Left ventricle myocardium inferior (tissue), 1 donor: ENCODE results near the gene LRRC3C. TPM values are rescaled to one million over a fixed set of nuclear protein-coding genes. Genes with fewer than 3 reads are reported as not detected.

ENCODE experiments used
- DNase-seq: peaks from one replicate; pipeline ENCODE4 v3.0.0-alpha.2; 2020
- H3K27ac ChIP-seq: fragments of 200-600 bp; replicated peaks from 2 replicates; pipeline ENCODE4 v1.8.0; 2021
- H3K27me3 ChIP-seq: fragments of 200-600 bp; 2 replicates; pipeline ENCODE4 v1.8.0; 2021; ENCODE audit warnings: low read depth
- H3K36me3 ChIP-seq: fragments of 200-600 bp; 2 replicates; pipeline ENCODE4 v1.8.0; 2021
- H3K4me1 ChIP-seq: fragments of 200-600 bp; 2 replicates; pipeline ENCODE4 v1.8.0; 2021
- H3K4me3 ChIP-seq: fragments of 200-600 bp; 2 replicates; pipeline ENCODE4 v1.8.0; 2021; ENCODE audit warnings: mild to moderate bottlenecking, moderate library complexity
- H3K9me3 ChIP-seq: fragments of 200-600 bp; replicated peaks from 2 replicates; pipeline ENCODE4 v1.8.0; 2021
- intact Hi-C: fragments of 100-400 bp; cut with micrococcal nuclease; formaldehyde crosslinking; loops from one replicate; pipeline ENCODE4 v1.11.0; 2022
- total RNA-seq: library from RNA; stranded (reverse); fragmentation: NEBNext Ultra II Directional; extraction: Animal tissue kit (Norgen Biotek cat#: 25700); gene quantifications from one replicate; pipeline ENCODE4 v1.2.1, GENCODE V29; 2021
- TF ChIP-seq, protein P1 (sequence below): fragments of 200-600 bp; IDR thresholded peaks from 2 replicates; pipeline ENCODE4 v1.8.0; 2021; ENCODE audit warnings: antibody characterized with exemption, mild to moderate bottlenecking, borderline replicate concordance
- donor health status: DM: no; HTN: yes; CAD: no; lungs with severe emphysema.

Gene LRRC3C
- total RNA-seq, 1 donor from 2014 or later: not detected

DNA sequence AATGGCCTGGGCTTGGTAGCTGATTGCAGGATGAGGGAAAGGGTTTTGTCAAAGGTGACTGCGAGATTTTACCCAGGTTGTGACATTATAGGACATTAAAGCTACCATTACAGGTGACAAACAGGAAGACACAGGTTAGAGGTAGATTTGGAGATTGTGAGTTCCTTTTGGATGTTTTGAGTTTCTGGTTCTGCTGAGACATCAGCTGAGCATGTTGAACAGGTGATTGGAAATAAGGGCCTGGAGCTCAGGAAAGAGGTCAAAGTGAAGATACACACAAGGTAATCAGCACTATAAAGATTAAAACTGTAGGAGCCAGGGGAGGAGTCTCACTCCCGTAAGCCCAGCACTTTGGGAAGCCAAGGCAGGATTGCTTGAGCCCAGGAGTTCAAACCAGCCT lies 41.2 kb downstream of the LRRC3C start:
- Histone ChIP-seq H3K9me3 (no peaks in the 10 kb centered on the region), H3K27ac (no peak overlapping the region), H3K27me3 (peaks cover 65% of the 10 kb centered on the region), H3K4me1 (no peaks in the 10 kb centered on the region), H3K36me3 (no peaks in the 10 kb centered on the region), H3K4me3 (no peak overlapping the region)
- TF ChIP-seq, protein P1, sequence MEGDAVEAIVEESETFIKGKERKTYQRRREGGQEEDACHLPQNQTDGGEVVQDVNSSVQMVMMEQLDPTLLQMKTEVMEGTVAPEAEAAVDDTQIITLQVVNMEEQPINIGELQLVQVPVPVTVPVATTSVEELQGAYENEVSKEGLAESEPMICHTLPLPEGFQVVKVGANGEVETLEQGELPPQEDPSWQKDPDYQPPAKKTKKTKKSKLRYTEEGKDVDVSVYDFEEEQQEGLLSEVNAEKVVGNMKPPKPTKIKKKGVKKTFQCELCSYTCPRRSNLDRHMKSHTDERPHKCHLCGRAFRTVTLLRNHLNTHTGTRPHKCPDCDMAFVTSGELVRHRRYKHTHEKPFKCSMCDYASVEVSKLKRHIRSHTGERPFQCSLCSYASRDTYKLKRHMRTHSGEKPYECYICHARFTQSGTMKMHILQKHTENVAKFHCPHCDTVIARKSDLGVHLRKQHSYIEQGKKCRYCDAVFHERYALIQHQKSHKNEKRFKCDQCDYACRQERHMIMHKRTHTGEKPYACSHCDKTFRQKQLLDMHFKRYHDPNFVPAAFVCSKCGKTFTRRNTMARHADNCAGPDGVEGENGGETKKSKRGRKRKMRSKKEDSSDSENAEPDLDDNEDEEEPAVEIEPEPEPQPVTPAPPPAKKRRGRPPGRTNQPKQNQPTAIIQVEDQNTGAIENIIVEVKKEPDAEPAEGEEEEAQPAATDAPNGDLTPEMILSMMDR: no peak
- intact Hi-C loops: no loop called here
- no peak for DNase-seq

DNA sequence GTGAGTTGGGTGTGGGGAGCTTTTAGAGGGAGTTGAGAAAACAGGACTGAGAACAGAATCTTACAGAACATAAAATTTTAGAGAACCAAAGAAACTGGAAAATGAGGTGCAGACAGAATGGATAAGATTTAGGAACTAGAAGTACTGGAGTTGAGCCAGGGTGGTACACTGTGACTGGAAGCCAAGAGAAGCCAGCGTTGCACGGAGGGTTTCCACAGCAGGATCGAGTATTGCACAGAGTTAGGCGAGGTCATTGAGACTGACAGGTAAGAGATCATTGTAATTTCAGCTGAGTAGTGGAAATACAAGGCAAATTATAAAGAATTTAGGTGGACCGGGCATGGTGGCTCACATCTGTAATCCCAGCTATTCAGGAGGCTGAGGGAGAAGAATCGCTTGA lies 41.8 kb downstream of the LRRC3C start:
- no peaks in the 10 kb centered on the region for H3K36me3 ChIP-seq
- DNase-seq: no peak
- TF ChIP-seq, protein P1: no peak
- H3K9me3 ChIP-seq: no peaks in the 10 kb centered on the region
- H3K27ac ChIP-seq: no peak overlapping the region
- intact Hi-C loops: no loop called here
- no peaks in the 10 kb centered on the region for H3K4me1 ChIP-seq
- peaks cover 65% of the 10 kb centered on the region for H3K27me3 ChIP-seq
- no peak overlapping the region for H3K4me3 ChIP-seq

DNA sequence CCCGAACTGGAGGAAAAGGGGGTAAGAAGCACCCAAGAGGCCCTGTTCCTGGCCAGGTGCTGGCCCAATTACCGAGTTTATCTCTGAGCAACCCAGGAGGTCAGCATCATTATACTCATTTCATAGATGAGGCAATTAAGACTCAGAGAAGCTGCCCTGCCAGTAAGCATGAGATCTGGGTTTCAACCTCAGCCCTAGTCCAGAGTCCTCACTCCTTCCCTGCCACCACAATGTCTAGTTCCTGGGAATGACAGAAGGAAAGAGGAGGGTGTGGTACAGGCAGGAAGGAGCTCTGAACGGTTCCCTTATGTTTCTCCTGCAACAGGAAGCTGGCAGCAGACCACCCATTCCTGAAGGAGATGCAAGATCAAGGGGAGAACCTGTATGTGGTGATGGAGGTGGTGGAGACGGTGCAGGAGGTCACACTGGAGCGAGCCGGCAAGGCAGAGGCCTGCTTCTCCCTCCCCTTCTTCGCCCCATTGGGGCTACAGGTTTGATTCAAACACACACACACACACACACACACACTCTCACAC lies 42.7 kb downstream of the LRRC3C start:
- Histone ChIP-seq H3K9me3 (no peaks in the 10 kb centered on the region), H3K36me3 (no peaks in the 10 kb centered on the region), H3K4me1 (no peaks in the 10 kb centered on the region), H3K4me3 (no peak overlapping the region), H3K27ac (no peak overlapping the region), H3K27me3 (peaks cover 68% of the 10 kb centered on the region)
- intact Hi-C loops: no loop called here
- TF ChIP-seq, protein P1: no peak
- DNase-seq: no peak

DNA sequence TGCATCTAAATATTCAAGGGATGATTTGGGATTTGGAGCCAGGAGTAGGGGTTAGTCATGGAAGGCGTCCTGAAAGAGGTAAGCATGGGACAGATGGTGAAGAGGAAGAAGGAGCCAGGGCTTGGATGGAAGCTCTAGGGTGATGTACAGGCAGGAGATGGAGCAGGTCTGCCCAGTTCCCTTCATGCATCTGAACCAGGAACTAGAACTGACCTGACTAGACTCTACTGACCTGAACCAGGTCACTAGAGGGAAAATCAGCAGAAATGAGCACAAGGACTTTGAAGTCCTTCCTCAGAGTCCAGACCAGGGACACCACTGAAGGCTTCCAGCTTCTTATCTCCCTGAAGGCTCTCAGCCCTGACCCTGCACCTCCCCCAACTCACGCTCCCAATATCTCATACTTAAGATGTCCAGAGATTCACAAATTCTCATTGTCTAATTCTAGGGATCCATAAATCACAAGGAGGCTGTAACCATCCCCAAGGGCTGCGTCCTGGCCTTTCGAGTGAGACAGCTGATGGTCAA lies 43.6 kb downstream of the LRRC3C start:
- Histone ChIP-seq H3K4me1 (no peaks in the 10 kb centered on the region), H3K27me3 (peaks cover 71% of the 10 kb centered on the region), H3K36me3 (no peaks in the 10 kb centered on the region), H3K4me3 (no peak overlapping the region), H3K27ac (no peak overlapping the region), H3K9me3 (no peaks in the 10 kb centered on the region)
- DNase-seq: no peak
- intact Hi-C loops: no loop called here
- TF ChIP-seq, protein P1: no peak

DNA sequence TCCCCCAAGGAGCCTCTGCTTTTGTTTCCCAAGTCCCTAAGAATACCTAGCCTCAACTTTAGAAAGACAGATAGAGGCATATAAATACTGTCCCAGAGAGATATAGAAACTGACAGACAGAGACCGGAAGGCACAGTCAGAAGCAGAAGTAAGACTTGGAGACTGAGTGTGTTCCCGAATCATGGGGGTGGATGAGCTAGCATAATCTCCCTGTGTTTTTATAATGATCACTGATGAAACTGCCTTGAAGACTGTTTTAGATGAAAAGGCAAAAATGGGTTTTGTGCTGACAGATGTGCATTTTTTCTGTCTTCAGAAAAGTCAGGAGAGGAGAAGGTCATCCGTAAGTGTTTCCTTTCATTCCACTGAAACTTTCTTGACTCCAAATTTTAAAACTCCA lies 44.7 kb downstream of the LRRC3C start:
- Histone ChIP-seq H3K27ac (no peak overlapping the region), H3K36me3 (no peaks in the 10 kb centered on the region), H3K4me3 (no peak overlapping the region), H3K9me3 (no peaks in the 10 kb centered on the region), H3K4me1 (no peaks in the 10 kb centered on the region), H3K27me3 (peaks cover 81% of the 10 kb centered on the region)
- TF ChIP-seq, protein P1: no peak
- DNase-seq: no peak
- intact Hi-C loops: no loop called here
